GM13976 (cell line): ENCODE measurements around the gene MBOAT7.
"Not testable (repeated sequence)": the region's sequence is repeated elsewhere in the genome, so short reads cannot be mapped to it uniquely, and the experiment has no call there.

Source experiments
- DNase-seq: peaks from one replicate; pipeline ENCODE4 v3.0.0; 2012; ENCODE audit warnings: low spot score
- CTCF ChIP-seq: IDR thresholded peaks from 2 replicates; pipeline ENCODE4 v1.5.1; 2012; ENCODE audit warnings: borderline replicate concordance, mild to moderate bottlenecking; ENCODE audit not compliant: insufficient read depth; ENCODE audit errors: extremely low read depth, missing control alignments, control extremely low read depth
- in situ Hi-C: fragments of 300-500 bp; cut with MboI; formaldehyde crosslinking; loops from one replicate; pipeline ENCODE4 v1.12.0; 2022; ENCODE audit warnings: low sequenced_read_pairs, mixed read lengths, inconsistent platforms; ENCODE audit not compliant: unreplicated experiment

Gene MBOAT7

DNA sequence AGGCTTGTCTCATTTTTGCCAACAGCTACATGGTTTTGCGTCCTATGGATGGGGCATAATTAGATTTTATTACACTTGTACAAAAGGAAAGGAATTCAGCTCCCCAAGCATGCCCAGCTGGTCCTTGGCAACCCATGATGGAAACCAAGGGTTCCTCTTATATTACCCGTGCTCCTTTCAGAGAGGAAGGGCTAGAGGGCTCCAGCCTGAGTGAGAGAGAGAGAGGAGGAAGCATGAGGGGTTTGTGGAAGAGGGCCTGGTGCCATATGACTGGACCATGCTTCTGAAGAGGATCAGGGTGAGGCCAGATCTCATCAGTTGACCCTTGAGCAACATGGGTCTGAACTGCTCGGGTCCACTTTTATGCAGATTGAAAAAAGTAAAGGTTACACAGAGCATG is 7.7 kb upstream of the MBOAT7 start:
- in situ Hi-C loops: no loop called here
- TF ChIP-seq CTCF: no peak
- DNase-seq: no peak

- in situ Hi-C loops: no loop called here
- no peak for DNase-seq
- no peak for TF ChIP-seq CTCF
Measured at GRCh38 chr19:54196536-54196935, 7.2 kb upstream of the MBOAT7 start.

DNA sequence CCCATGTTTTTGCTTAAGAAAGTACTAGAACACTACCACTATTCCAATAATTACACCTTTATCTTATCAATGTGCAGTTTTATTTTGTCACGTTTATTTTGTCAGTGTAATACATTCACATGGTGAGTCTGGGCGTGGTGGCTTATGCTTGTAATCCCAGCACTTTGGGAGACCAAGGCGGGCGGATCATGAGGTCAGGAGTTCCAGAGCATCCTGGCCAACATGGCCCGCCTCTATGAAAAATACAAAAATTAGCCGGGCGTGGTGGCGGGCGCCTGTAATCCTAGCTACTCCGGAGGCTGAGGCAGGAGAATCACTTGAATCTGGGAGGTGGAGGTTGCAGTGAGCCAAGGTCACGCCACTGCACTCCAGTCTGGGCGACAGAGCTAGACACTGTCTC is 5.1 kb upstream of the MBOAT7 start:
- in situ Hi-C loops: not testable (repeated sequence)

DNA sequence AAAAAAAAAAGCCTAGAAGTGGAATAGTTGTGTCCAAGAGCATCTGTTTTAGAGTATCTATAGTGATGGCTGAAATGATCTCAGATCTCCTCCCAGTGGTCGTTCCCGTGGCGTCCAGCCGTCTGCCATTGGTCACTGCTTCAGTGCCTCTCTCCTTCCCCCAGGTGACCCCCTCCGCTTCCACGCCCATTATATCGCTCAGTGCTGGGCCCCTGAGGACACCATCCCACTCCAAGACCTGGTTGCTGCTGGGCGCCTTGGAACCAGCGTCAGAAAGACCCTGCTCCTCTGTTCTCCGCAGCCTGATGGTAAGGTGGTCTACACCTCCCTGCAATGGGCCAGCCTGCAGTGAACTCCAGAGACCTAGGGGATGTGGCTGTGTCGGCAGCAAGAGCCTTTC is 3.6 kb upstream of the MBOAT7 start:
- no peak for TF ChIP-seq CTCF
- DNase-seq: no peak
- in situ Hi-C loops: no loop called here

More for the DNA sequence above, 5.1 kb upstream of the MBOAT7 start:
- DNase-seq: not testable (repeated sequence)

DNA sequence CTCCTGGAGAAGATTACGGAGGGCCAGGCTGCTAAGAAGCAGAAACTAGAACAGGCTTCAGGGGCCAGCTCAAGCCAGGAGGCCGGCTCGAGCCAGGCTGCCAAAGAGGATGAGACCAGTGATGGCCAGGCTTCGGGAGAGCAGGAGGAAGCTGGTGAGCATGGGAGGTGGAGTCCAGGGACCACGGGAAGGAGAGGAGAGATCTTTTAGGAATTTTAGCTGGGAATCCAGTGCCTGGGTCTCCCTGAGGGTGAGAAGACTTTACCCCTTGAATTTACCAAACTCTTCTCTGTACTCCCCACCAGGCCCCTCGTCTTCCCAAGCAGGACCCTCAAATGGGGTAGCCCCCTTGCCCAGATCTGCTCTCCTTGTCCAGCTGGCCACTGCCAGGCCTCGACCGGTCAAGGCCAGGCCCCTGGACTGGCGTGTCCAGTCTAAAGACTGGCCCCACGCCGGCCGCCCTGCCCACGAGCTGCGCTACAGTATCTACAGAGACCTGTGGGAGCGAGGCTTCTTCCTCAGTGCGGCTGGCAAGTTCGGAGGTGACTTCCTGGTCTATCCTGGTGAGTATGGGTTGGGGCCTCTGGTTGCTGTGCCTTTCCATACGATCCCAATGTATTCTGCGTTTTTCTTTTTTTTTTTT is 2.6 kb upstream of the MBOAT7 start:
- in situ Hi-C loops: no loop called here
- no peak for DNase-seq
- no peak for TF ChIP-seq CTCF

- in situ Hi-C loops: no loop called here
- DNase-seq: peak; percentile 86
- TF ChIP-seq CTCF: no peak
Measured at GRCh38 chr19:54191011-54191810, 1.8 kb upstream of the MBOAT7 start, which contains the start of gene TSEN34. TSS of gene TSEN34 (plus strand) at chr19:54191308. CDS start at chr19:54191365, 57 bp downstream.

DNA sequence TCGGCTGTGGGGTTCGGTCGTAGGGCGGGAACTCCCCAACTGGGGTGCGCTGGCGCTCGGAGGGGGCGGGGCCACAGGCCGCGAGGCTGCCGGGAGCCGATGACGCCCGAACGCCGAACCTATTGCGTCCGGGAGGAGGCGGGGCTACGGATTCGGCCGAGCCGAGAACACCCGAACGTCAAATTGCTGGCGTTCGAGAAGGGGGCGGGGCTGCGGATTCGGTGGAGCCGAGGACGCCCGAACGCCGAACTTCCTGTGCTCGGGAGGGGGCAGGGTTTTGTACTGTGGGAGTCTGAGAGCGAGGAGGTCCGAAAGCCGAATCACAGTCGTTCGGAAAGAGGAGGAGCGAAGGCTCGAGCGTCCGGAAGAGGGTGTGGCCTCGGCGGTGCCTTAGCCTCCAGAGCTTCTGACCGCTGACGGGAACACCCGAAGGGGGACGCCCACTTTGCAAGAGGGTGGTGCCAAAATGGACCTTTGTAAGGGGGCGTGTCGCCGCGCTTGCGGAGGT is 1.2 kb upstream of the MBOAT7 start:
- no peak for TF ChIP-seq CTCF
- peak; percentile 92 for DNase-seq
- in situ Hi-C loops: no loop called here
